HCT116 (cell line): ENCODE measurements around the gene SFT2D2.

ENCODE experiments used
- CEBPB ChIP-seq: IDR thresholded peaks from 2 replicates; pipeline ENCODE4 v1.6.1; 2012; ENCODE audit warnings: low read depth
- CTCF ChIP-seq, 3 experiments: fragments of 200-600 bp in 1 of 3; sonication (generic) in 1 of 3; IDR thresholded peaks in 2 of 3; conservative IDR thresholded peaks in 1 of 3; 2 replicates each; pipeline ENCODE4 v1.5.1; 2012 to 2017; ENCODE audit warnings: low read depth in 2 of 3, low read length in 2 of 3, antibody characterized with exemption in 1 of 3, borderline replicate concordance in 1 of 3, control low read depth in 1 of 3, mild to moderate bottlenecking in 1 of 3, mixed read lengths in 1 of 3, mixed run types in 1 of 3, moderate library complexity in 1 of 3; ENCODE audit not compliant: insufficient read depth in 1 of 3
- EZH2 ChIP-seq: fragments of 200-600 bp; sonication (generic); IDR thresholded peaks from 2 replicates; pipeline ENCODE4 v1.6.1; 2017; ENCODE audit warnings: antibody characterized with exemption, mixed run types
- EZH2phosphoT487 ChIP-seq: fragments of 200-600 bp; IDR thresholded peaks from 2 replicates; pipeline ENCODE4 v1.6.1; 2018; ENCODE audit warnings: antibody characterized with exemption, borderline replicate concordance
- FOSL1 ChIP-seq: IDR thresholded peaks from 2 replicates; pipeline ENCODE4 v1.6.1; 2012; ENCODE audit warnings: low read depth
- MAX ChIP-seq: IDR thresholded peaks from 2 replicates; pipeline ENCODE4 v1.6.1; 2012
- POLR2A ChIP-seq: IDR thresholded peaks from 2 replicates; pipeline ENCODE4 v1.7.0; 2011; ENCODE audit warnings: borderline replicate concordance; ENCODE audit not compliant: insufficient read depth, insufficient read length; ENCODE audit errors: extremely low read depth
- RAD21 ChIP-seq: IDR thresholded peaks from 2 replicates; pipeline ENCODE4 v1.6.1; 2012; ENCODE audit warnings: low read depth, mild to moderate bottlenecking
- REST ChIP-seq: IDR thresholded peaks from 2 replicates; pipeline ENCODE4 v1.6.1; 2012; ENCODE audit warnings: low read depth
- SIN3A ChIP-seq: IDR thresholded peaks from 2 replicates; pipeline ENCODE4 v1.6.1; 2012; ENCODE audit warnings: low read depth

- TF ChIP-seq CTCF (IDR thresholded peaks at IDR 0.05 in 2 of 3, conservative IDR thresholded peaks at IDR 0.05 in 1 of 3; ENCODE audit: borderline replicate concordance in 1 of 3, insufficient read depth in 1 of 3, low read depth in 2 of 3, low read length in 2 of 3) (no peak), EZH2phosphoT487 (no peak), CEBPB (no peak), EZH2 (no peak), SIN3A (no peak), REST (no peak), MAX (no peak), POLR2A (no peak), RAD21 (no peak), FOSL1 (no peak)
These were observed 22.7 kb upstream of the SFT2D2 start for GRCh38 chr1:168202941-168203654.
